Ovary (tissue), 9 donors: ENCODE results near the gene MED15. TPM values are rescaled to one million over a fixed set of nuclear protein-coding genes. Genes with fewer than 3 reads are reported as not detected.

Source experiments
- DNase-seq, 5 donors: peaks; one replicate each; pipeline ENCODE4 v3.0.0-alpha.2; 2019 to 2020
- H3K27ac ChIP-seq, 2 donors: fragments of 200-600 bp; one replicate each; pipeline versions ENCODE4 v1.5.1 to v1.8.0; 2019 to 2022
- H3K27me3 ChIP-seq: fragments of 200-600 bp; one replicate; pipeline ENCODE4 v1.8.0; 2022
- H3K36me3 ChIP-seq: fragments of 200-600 bp; sonication (generic); one replicate; pipeline ENCODE4 v1.5.1; 2019
- H3K4me1 ChIP-seq: one replicate; pipeline ENCODE4 v1.8.1; 2013; ENCODE audit warnings: mild to moderate bottlenecking, moderate library complexity; ENCODE audit not compliant: insufficient read depth
- H3K4me3 ChIP-seq: fragments of 200-600 bp; sonication (generic); one replicate; pipeline ENCODE4 v1.5.1; 2017
- H3K9me3 ChIP-seq, 2 donors: fragments of 200-600 bp in 1 of 2; sonication (generic) in 1 of 2; one replicate each; pipeline versions ENCODE4 v1.5.1 to v1.8.1; 2013 to 2019; ENCODE audit warnings: mild to moderate bottlenecking in 1 of 2, moderate library complexity in 1 of 2
- EP300 ChIP-seq: sonication (generic); formaldehyde crosslinking; IDR thresholded peaks from one replicate; pipeline ENCODE4 v1.6.1; 2017; ENCODE audit warnings: antibody characterized with exemption
- POLR2A ChIP-seq: fragments of 450-650 bp; IDR thresholded peaks from one replicate; pipeline ENCODE4 v1.6.1; 2017; ENCODE audit warnings: antibody characterized with exemption, mild to moderate bottlenecking, moderate library complexity
- WGBS, 3 donors: extraction: QIAGEN DNeasy Blood & Tissue Kit in 1 of 3; methylation state at CpG; one replicate each; pipeline versions ENCODE4 v1.1.5 to v1.1.7; 2013 to 2017; 5-methylcytosine and 5-hydroxymethylcytosine counted together
- intact Hi-C, 4 donors: fragments of 100-400 bp; cut with DNase I; formaldehyde crosslinking; loops; one replicate each; pipeline versions ENCODE4 v1.11.0 to v1.15.1; 2022 to 2023
- polyA plus RNA-seq, 2 donors: library from polyadenylated mRNA; stranded (reverse); fragments of 200-250 nt in 1 of 2; fragments of 350-450 nt in 1 of 2; fragmentation: Illumina TruSeq in 1 of 2; extraction: RNeasy Lipid Tissue Mini Kit (QIAGEN cat#74804) in 1 of 2; gene quantifications; one replicate each; pipeline ENCODE4 v1.2.3, GENCODE V29; 2013 to 2014
- total RNA-seq, 7 donors: library from RNA; depleted of rRNA in 2 of 7; stranded (reverse); fragments of >200 nt in 2 of 7; fragmentation: NEBNext Ultra II Directional in 3 of 7; extraction: Animal tissue kit (Norgen Biotek cat#: 25700) in 3 of 7; gene quantifications; one replicate each; pipeline versions ENCODE4 v1.1.0 to v1.2.4, GENCODE V29; 2016 to 2023
- TF ChIP-seq, protein P1 (sequence below), 3 donors: fragments of 450-650 bp in 2 of 3; fragments of 200-600 bp in 1 of 3; IDR thresholded peaks; one replicate each; pipeline versions ENCODE4 v1.5.1 to v1.8.0; 2016 to 2022; ENCODE audit warnings: antibody characterized with exemption in 3 of 3, mild to moderate bottlenecking in 1 of 3
- donor health status: DM: no; HTN: no; CAD: no; lungs with moderate emphysema.
- donor health status: DM: no; HTN: no; CAD: no.
- donor health status: Bipolar disorder and iron deficiency.
- donor health status: DM: yes; HTN: yes; CAD: no.
- donor health status: DM: no; HTN: no; CAD: no.
- donor health status: DM: yes; HTN: yes; CAD: no.

MED15 gene
- total and polyA plus RNA-seq, 9 donors: 21.9 to 79.3 (median 68.3) TPM

DNA sequence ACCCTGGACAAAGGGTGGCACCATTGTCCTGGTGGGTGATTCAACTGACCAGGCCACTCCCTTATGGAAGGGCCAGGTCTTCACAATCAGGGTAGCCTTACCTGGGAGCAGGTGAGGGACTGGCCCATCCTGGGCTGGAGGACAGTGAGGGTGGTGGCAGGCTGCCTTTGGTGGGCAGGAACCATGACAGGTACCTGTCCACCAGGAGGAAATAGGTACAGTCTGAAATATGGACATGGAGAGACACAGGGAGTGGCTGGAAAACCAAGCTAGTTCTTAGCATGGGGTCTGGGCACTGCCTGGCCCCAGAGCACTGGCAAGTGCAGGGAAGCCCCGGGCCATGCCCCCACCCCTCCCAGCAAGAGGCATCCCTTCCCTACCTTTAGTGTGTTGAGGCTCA, 113.8 kb downstream of the MED15 start:
- no peaks in the 10 kb centered on the region for H3K36me3 ChIP-seq
- intact Hi-C loops: no loop called here
- WGBS, 3 donors: 62 to 80% (median 80%) methylated on average over 1 of the region's 1 CpG
- peaks cover 1% of the 10 kb centered on the region for H3K4me1 ChIP-seq
- DNase-seq: no peak
- H3K4me3 ChIP-seq: no peak overlapping the region
- TF ChIP-seq EP300: no peak
- TF ChIP-seq, protein P1, sequence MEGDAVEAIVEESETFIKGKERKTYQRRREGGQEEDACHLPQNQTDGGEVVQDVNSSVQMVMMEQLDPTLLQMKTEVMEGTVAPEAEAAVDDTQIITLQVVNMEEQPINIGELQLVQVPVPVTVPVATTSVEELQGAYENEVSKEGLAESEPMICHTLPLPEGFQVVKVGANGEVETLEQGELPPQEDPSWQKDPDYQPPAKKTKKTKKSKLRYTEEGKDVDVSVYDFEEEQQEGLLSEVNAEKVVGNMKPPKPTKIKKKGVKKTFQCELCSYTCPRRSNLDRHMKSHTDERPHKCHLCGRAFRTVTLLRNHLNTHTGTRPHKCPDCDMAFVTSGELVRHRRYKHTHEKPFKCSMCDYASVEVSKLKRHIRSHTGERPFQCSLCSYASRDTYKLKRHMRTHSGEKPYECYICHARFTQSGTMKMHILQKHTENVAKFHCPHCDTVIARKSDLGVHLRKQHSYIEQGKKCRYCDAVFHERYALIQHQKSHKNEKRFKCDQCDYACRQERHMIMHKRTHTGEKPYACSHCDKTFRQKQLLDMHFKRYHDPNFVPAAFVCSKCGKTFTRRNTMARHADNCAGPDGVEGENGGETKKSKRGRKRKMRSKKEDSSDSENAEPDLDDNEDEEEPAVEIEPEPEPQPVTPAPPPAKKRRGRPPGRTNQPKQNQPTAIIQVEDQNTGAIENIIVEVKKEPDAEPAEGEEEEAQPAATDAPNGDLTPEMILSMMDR (IDR thresholded peaks at IDR 0.05): no peak
- TF ChIP-seq POLR2A: no peak
- no peaks in the 10 kb centered on the region for H3K9me3 ChIP-seq
- H3K27ac ChIP-seq: no peak overlapping the region
- H3K27me3 ChIP-seq: no peaks in the 10 kb centered on the region

DNA sequence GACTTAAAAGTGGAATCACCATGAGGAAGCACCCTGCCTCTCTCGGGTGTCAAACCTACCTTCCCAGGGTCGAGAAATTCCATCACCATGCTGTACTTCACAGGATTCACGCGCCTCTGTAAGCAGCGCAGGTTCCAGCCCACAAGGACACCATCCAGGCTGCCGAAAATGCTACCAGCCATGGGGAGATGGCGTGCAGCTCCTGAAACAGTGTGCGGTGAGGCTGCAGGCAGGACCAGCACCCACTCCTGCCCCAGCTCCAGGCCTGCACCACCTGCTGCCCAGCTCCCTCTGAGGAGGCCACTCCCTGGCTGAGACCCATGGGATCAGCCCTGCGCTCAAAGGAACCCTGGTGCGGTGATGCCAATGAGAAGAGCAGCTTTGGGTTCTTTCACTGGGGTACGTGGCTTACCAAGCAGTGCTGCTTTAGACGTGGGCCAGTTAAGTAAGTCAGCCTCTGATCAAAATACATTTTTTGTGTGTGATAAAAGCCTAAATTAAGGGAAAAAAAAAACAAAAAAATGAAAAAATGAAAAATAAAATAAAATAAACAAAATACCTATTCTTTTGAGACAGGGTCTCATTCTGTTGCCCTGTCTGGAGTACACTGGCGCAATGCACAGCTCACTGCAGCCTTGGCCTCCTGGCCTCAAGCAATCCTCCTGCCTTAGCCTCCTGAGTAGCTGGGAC, 115.4 kb downstream of the MED15 start:
- Histone ChIP-seq H3K27ac (no peak overlapping the region), H3K4me3 (no peak overlapping the region), H3K27me3 (no peaks in the 10 kb centered on the region), H3K9me3 (no peaks in the 10 kb centered on the region), H3K36me3 (no peaks in the 10 kb centered on the region), H3K4me1 (peaks cover 1% of the 10 kb centered on the region)
- 80 to 85% (median 82%) methylated on average over 13 of the region's 13 CpGs for WGBS, 3 donors
- no peak for DNase-seq
- TF ChIP-seq EP300: no peak
- TF ChIP-seq, protein P1 (IDR thresholded peaks at IDR 0.05): no peak
- TF ChIP-seq POLR2A: no peak
- intact Hi-C loops: no loop called here

DNA sequence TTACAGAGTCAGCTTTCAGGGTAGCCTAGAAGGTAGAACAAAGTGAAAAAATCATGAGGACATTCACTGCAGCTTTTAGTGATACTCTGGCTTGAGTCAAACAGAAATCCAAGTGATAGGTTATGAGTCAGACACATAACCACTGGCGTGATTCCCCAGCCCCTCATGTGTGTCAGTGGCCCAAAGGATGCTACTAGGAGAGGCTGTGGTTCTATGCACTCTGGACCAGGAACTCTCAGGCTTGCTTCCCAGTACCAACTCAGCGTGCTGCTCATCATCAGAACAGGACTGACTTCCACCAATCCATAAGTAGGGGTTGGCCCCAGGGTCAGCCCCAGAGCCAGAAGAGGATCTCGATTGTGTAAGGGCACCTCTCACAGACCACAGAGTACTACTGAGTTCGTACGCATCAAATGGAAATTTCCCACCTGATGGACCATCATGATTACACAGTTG, 116.8 kb downstream of the MED15 start:
- H3K4me1 ChIP-seq: peaks cover 1% of the 10 kb centered on the region
- WGBS, 3 donors: 69 to 78% (median 77%) methylated on average over 5 of the region's 5 CpGs
- no peaks in the 10 kb centered on the region for H3K9me3 ChIP-seq
- H3K27ac ChIP-seq: no peak overlapping the region
- TF ChIP-seq POLR2A: no peak
- TF ChIP-seq, protein P1 (IDR thresholded peaks at IDR 0.05): no peak
- TF ChIP-seq EP300: no peak
- no peaks in the 10 kb centered on the region for H3K27me3 ChIP-seq
- H3K4me3 ChIP-seq: no peak overlapping the region
- DNase-seq: no peak
- no peaks in the 10 kb centered on the region for H3K36me3 ChIP-seq
- intact Hi-C loops: no loop called here

DNA sequence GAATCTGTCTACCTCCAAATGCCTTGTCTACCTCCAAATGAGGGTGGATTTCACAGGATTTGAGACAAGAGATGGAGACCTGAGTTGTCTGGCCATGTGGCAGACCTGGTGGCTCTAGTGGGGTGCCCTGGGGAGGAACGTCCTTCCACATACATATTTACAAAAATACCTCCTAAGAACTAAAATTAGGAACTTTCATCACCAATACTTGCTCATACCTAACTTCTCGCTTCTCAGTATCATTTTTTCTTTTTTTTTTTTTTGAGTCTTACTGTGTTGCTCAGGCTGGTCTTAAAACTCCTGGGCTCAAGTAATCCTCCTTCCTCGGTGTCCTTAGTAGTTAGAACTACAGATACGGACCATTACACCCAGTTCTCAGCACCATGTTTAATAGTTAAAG, 117.9 kb downstream of the MED15 start:
- H3K4me1 ChIP-seq: peaks cover 1% of the 10 kb centered on the region
- no peak for DNase-seq
- no peaks in the 10 kb centered on the region for H3K9me3 ChIP-seq
- intact Hi-C loops: no loop called here
- 84 to 90% (median 85%) methylated on average over 4 of the region's 4 CpGs for WGBS, 3 donors
- TF ChIP-seq EP300 (no peak), POLR2A (no peak)
- TF ChIP-seq, protein P1 (IDR thresholded peaks at IDR 0.05): no peak
- H3K4me3 ChIP-seq: no peak overlapping the region
- no peaks in the 10 kb centered on the region for H3K36me3 ChIP-seq
- no peak overlapping the region for H3K27ac ChIP-seq
- H3K27me3 ChIP-seq: no peaks in the 10 kb centered on the region
